HUDEP-2 (cell line): Measurements from ENCODE around the gene TMEM190.
"Not testable (repeated sequence)": the region's sequence is repeated elsewhere in the genome, so short reads cannot be mapped to it uniquely, and the experiment has no call there.

Experiments used
- DNase-seq, 76 experiments: peaks; one replicate each; lab custom pipeline; 2025; ENCODE audit not compliant: unreplicated experiment in 76 of 76; lab: John Stamatoyannopoulos, UW

The TMEM190 gene

GRCh38 chr19:55389386-55390317 lies 13.0 kb downstream of the TMEM190 start:
- no peak for DNase-seq

GRCh38 chr19:55390461-55390880 lies 13.8 kb downstream of the TMEM190 start:
- DNase-seq: peak in 5 of 76 experiments; percentile 23 to 54 (median 30)

GRCh38 chr19:55391191-55391670 lies 14.6 kb downstream of the TMEM190 start:
- peak in 31 of 76 experiments; percentile 21 to 53 (median 38) for DNase-seq

GRCh38 chr19:55391702-55392615 lies 15.3 kb downstream of the TMEM190 start:
- DNase-seq: no peak

GRCh38 chr19:55392820-55393761 lies 16.5 kb downstream of the TMEM190 start:
- DNase-seq: no peak

GRCh38 chr19:55398200-55398925 lies 21.7 kb downstream of the TMEM190 start:
- no peak for DNase-seq

GRCh38 chr19:55400281-55401087 lies 23.9 kb downstream of the TMEM190 start:
- DNase-seq: no peak

GRCh38 chr19:55401390-55401789 lies 24.8 kb downstream of the TMEM190 start:
- DNase-seq: not testable (repeated sequence)

GRCh38 chr19:55402509-55402908 lies 25.9 kb downstream of the TMEM190 start:
- DNase-seq: no peak

- DNase-seq: no peak
Measured at GRCh38 chr19:55405638-55406037, 29.0 kb downstream of the TMEM190 start.

GRCh38 chr19:55406091-55406825 lies 29.6 kb downstream of the TMEM190 start:
- no peak for DNase-seq

GRCh38 chr19:55406826-55407549 lies 30.4 kb downstream of the TMEM190 start:
- DNase-seq: peak in 36 of 76 experiments; percentile 19 to 65 (median 42)

GRCh38 chr19:55407550-55407799 lies 30.8 kb downstream of the TMEM190 start, which contains the start of gene UBE2S:
TSS of gene UBE2S (minus strand) at chr19:55407788. CDS start at chr19:55407589, 199 bp downstream.
- not testable (repeated sequence) for DNase-seq

GRCh38 chr19:55407800-55408532 lies 31.3 kb downstream of the TMEM190 start:
- DNase-seq: peak; percentile 90 to 100 (median 99)

- no peak for DNase-seq
Measured at GRCh38 chr19:55408533-55408872, 31.9 kb downstream of the TMEM190 start.

- DNase-seq: not testable (repeated sequence)
Measured at GRCh38 chr19:55409179-55409578, 32.6 kb downstream of the TMEM190 start.

GRCh38 chr19:55410168-55410567 lies 33.5 kb downstream of the TMEM190 start:
- DNase-seq: no peak
